HFF-Myc (cell line): ENCODE data around the gene TFCP2.

Experiments used
- DNase-seq: peaks from one replicate; pipeline ENCODE4 v3.0.0-alpha.2; 2011; ENCODE audit warnings: low read depth; ENCODE audit errors: extremely low read depth
- H3K4me3 ChIP-seq: replicated peaks from 2 replicates; pipeline ENCODE4 v1.5.1; 2011; ENCODE audit warnings: low read depth, mild to moderate bottlenecking, control low read depth, low read length
- TF ChIP-seq, protein P1 (sequence below): IDR thresholded peaks from 2 replicates; pipeline ENCODE4 v1.5.1; 2012; ENCODE audit warnings: mild to moderate bottlenecking, low read depth, low read length, control low read depth; ENCODE audit errors: missing control alignments

The TFCP2 gene

DNA sequence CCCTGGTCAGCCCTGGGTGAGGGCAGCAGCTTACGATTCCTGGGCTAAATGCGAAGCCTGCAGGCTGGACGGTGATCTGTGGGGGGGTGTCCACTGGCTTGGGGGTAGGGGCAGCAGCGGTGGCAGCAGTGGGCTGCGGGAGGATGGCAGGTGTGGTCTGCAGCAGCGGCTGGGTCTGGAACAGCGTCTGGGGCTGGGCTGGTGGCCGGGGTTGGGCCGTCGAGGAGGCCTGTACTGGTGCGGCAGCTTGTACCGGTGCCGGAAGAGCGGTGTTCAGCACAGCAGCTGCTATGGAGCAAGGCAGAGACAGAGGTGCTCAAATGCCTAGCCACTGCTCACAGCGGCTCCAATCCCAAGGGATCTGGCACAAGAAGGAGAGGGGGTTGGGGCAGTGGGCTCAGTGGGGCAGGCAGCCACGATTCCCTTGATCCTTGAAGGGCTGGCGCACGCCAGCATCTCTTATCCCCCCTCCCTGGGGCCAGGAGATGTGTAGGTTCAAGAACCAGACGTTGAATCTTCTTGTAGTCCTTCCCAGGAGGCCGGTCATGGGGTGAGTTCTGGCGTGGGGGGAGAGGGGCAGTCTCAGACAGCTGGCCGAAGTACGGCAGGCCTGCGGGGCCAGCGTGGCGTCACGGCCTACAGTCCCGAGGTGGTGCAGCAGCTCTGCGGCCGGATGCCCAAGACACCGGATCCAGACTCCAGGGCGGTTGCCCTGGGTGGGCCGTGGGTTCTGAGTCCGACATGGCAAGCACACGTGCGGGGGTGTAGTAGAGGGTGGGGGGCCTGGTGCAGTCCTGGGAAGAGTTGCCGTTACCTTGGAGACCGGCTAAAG, 25.0 kb upstream of the TFCP2 start:
- H3K4me3 ChIP-seq, result no peak overlapping the region
- TF ChIP-seq, protein P1, sequence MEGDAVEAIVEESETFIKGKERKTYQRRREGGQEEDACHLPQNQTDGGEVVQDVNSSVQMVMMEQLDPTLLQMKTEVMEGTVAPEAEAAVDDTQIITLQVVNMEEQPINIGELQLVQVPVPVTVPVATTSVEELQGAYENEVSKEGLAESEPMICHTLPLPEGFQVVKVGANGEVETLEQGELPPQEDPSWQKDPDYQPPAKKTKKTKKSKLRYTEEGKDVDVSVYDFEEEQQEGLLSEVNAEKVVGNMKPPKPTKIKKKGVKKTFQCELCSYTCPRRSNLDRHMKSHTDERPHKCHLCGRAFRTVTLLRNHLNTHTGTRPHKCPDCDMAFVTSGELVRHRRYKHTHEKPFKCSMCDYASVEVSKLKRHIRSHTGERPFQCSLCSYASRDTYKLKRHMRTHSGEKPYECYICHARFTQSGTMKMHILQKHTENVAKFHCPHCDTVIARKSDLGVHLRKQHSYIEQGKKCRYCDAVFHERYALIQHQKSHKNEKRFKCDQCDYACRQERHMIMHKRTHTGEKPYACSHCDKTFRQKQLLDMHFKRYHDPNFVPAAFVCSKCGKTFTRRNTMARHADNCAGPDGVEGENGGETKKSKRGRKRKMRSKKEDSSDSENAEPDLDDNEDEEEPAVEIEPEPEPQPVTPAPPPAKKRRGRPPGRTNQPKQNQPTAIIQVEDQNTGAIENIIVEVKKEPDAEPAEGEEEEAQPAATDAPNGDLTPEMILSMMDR, result no peak
- DNase-seq, result no peak

DNA sequence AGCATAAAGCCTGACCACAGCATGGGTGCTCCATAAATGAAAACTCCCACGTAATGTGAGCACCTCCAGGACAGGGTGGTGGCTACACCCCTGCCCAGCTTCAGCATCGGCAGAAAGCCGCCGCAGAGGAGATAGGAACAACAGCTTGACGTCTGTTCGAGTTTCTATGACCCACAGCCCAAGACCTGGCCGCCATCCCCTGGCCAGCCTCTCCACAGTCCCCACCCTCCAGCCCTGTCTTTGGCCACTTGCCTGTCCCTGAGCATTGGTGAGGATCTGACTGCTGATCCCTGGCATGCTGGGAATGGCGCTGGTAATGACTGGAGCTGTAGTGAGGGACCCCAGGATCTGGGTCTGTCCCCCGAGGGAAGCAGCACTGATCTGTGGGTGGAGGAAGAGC, 23.6 kb upstream of the TFCP2 start:
- H3K4me3 ChIP-seq, result no peak overlapping the region
- DNase-seq, result no peak
- TF ChIP-seq, protein P1, result no peak

DNA sequence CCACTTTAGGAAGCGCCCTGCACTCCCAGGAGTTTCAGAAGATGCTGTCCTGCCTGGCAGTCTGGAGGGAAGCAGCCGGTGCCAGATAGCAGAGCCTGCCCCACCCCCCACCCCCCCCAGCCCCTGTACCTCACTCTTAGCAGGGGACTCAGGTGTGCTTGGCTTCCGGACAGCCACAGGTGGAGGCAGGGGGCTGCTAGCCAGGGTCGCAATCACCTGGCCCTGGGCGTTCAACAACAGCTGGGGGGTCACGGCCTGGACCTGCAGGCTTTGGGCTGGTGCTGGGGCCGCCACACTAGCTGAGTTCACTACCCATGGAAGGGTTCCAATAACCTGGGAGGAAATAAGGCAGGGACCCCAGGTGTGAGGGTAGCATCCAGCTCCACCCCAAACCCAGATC, 22.9 kb upstream of the TFCP2 start:
- TF ChIP-seq, protein P1, result no peak
- H3K4me3 ChIP-seq, result no peak overlapping the region
- no peak for DNase-seq

DNA sequence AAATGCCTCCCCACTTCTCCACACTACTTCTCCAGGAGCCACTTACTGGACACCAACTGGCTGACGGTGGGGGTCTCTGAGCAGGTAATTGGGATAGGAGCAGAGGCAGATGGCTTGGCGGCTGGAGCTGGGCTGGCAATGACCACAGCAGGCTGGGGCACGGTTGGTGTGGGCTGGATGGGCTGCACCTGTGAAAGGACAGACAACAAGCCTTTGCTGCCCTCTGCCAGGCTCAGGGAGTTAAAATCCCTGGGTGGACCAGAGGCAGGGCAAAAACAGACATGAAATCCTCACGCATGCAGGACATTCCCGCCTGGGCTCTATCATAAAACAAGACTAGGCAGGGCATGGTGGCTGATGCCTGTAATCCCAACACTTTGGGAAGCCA, 19.3 kb upstream of the TFCP2 start:
- H3K4me3 ChIP-seq, result no peak overlapping the region
- DNase-seq, result no peak
- TF ChIP-seq, protein P1, result no peak

DNA sequence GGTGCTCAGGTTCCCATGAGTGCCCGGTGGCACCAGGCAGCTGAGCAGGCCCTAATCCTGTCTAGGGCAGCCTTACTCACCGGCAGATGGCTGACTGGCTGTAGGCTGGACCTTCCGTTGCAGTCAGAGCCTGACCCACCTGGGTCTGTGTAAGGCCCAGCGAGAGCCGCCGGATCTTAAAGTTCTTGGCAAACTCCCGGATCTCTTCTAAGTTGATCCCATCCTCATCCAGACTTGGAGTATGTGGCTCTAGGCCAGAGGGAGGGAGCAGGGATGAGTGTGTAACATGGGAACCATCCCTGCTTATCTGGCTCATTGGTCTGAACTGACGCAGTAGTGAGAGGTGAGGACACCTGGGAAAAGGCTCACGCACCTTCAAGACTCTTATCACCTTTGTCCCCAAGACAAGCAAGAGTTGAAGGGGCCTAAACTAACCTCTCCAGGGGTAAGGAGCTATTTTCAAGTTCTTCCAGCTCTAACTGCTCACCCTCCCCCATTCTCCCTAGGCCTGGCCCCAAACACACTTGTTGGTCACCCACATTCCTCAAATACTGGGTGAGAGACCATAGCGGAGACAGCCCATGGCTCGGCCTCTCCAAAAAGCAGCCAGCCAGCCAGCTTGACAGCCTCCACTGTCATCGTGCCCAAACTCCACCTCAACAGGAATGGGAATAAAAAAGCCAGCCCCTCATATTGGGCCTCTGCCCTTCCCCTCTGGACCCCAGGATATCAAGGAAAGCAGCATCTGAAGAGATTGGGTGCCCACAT, 18.8 kb upstream of the TFCP2 start:
- no peak for DNase-seq
- TF ChIP-seq, protein P1, result no peak
- no peak overlapping the region for H3K4me3 ChIP-seq

DNA sequence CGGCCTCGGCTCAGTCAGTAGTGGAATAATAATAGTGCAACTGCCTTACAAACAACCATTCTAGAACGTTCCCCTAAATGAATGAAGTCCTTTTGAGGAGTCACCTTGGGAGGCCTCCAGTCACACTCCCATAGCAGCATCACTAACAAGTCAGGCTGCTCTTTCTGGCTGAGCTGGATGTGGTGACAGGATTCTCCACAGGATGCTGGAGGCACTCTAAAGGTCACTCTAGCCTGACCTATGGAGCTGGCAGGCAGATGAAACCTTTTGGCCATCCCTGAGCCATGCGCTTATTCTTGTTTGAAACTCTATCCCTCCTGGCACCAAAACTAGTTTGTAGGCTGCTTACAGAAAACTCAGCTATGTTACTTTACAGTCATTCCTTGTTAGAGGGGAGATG, 17.9 kb upstream of the TFCP2 start:
- no peak for DNase-seq
- H3K4me3 ChIP-seq, result no peak overlapping the region
- TF ChIP-seq, protein P1, result no peak
